ENCODE measurements around the gene SSTR4. TPM values are rescaled to one million over a fixed set of nuclear protein-coding genes. Genes with fewer than 3 reads are reported as not detected.

SSTR4 gene
- total RNA-seq, 1 experiment from 2014 or later, result not detected

GRCh38 chr20:23077277-23077676 lies 42.2 kb downstream of the SSTR4 start:
- no TSS peak for BruUV-seq (replicated peaks)
- ChIA-PET POLR2A (no interaction called here), CTCF (no interaction called here)
- in situ Hi-C loops (cut with HindIII; ENCODE audit: low pct_unique_long_range_greater_than_20kb, low sequenced_read_pairs) (no loop called here), intact Hi-C loops (cut with micrococcal nuclease; ENCODE audit: unreplicated experiment) (no loop called here)
- no peaks in the 10 kb centered on the region for H3K9me3 ChIP-seq (ENCODE audit: control insufficient read depth, insufficient read depth, low read depth, low read length)
- H3K27ac ChIP-seq (ENCODE audit: low read length), result no peak overlapping the region
- H3K27me3 ChIP-seq (ENCODE audit: control insufficient read depth, insufficient read depth, low read length), result peaks cover 9% of the 10 kb centered on the region
- no peak for TF ChIP-seq SIN3A (IDR thresholded peaks at IDR 0.05; ENCODE audit: borderline replicate concordance, insufficient read depth, low read depth, low read length)
- no peak for TF ChIP-seq CTCF (IDR thresholded peaks at IDR 0.05)
- TF ChIP-seq, protein P1, sequence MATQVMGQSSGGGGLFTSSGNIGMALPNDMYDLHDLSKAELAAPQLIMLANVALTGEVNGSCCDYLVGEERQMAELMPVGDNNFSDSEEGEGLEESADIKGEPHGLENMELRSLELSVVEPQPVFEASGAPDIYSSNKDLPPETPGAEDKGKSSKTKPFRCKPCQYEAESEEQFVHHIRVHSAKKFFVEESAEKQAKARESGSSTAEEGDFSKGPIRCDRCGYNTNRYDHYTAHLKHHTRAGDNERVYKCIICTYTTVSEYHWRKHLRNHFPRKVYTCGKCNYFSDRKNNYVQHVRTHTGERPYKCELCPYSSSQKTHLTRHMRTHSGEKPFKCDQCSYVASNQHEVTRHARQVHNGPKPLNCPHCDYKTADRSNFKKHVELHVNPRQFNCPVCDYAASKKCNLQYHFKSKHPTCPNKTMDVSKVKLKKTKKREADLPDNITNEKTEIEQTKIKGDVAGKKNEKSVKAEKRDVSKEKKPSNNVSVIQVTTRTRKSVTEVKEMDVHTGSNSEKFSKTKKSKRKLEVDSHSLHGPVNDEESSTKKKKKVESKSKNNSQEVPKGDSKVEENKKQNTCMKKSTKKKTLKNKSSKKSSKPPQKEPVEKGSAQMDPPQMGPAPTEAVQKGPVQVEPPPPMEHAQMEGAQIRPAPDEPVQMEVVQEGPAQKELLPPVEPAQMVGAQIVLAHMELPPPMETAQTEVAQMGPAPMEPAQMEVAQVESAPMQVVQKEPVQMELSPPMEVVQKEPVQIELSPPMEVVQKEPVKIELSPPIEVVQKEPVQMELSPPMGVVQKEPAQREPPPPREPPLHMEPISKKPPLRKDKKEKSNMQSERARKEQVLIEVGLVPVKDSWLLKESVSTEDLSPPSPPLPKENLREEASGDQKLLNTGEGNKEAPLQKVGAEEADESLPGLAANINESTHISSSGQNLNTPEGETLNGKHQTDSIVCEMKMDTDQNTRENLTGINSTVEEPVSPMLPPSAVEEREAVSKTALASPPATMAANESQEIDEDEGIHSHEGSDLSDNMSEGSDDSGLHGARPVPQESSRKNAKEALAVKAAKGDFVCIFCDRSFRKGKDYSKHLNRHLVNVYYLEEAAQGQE (IDR thresholded peaks at IDR 0.05; ENCODE audit: insufficient read depth in 1 of 2, low read depth in 2 of 2, low read length in 1 of 2), result no peak
- no peak for TF ChIP-seq POLR2AphosphoS5 (IDR thresholded peaks at IDR 0.05; ENCODE audit: low read depth, low read length)
- TF ChIP-seq TCF7L2 (IDR thresholded peaks at IDR 0.05; ENCODE audit: low read depth, low read length), result no peak
- no peaks in the 10 kb centered on the region for H3K4me1 ChIP-seq (ENCODE audit: control insufficient read depth, insufficient read depth, low read length)
- DNase-seq (ENCODE audit: low read depth, low spot score), result no peak
- no peak overlapping the region for H3K4me3 ChIP-seq (ENCODE audit: low read depth in 2 of 2, low read length in 2 of 2)
- H3K36me3 ChIP-seq (ENCODE audit: control insufficient read depth, insufficient read depth, low read length), result no peaks in the 10 kb centered on the region
- no peak for ATAC-seq

- Histone ChIP-seq H3K27ac (ENCODE audit: low read length) (no peak overlapping the region), H3K27me3 (ENCODE audit: control insufficient read depth, insufficient read depth, low read length) (peaks cover 9% of the 10 kb centered on the region), H3K9me3 (ENCODE audit: control insufficient read depth, insufficient read depth, low read depth, low read length) (no peaks in the 10 kb centered on the region), H3K4me1 (ENCODE audit: control insufficient read depth, insufficient read depth, low read length) (no peaks in the 10 kb centered on the region), H3K36me3 (ENCODE audit: control insufficient read depth, insufficient read depth, low read length) (no peaks in the 10 kb centered on the region), H3K4me3 (ENCODE audit: low read depth in 2 of 2, low read length in 2 of 2) (no peak overlapping the region)
- in situ Hi-C loops (cut with HindIII; ENCODE audit: low pct_unique_long_range_greater_than_20kb, low sequenced_read_pairs) (no loop called here), intact Hi-C loops (cut with micrococcal nuclease; ENCODE audit: unreplicated experiment) (no loop called here)
- BruUV-seq (replicated peaks), result no TSS peak
- POLR2A ChIA-PET, result no interaction called here
- CTCF ChIA-PET, result no interaction called here
- DNase-seq (ENCODE audit: low read depth, low spot score) (no peak), ATAC-seq (no peak)
- TF ChIP-seq SIN3A (IDR thresholded peaks at IDR 0.05; ENCODE audit: borderline replicate concordance, insufficient read depth, low read depth, low read length), result no peak
- TF ChIP-seq, protein P1 (IDR thresholded peaks at IDR 0.05; ENCODE audit: insufficient read depth in 1 of 2, low read depth in 2 of 2, low read length in 1 of 2), result no peak
- TF ChIP-seq POLR2AphosphoS5 (IDR thresholded peaks at IDR 0.05; ENCODE audit: low read depth, low read length), result no peak
- TF ChIP-seq CTCF (IDR thresholded peaks at IDR 0.05), result no peak
- no peak for TF ChIP-seq TCF7L2 (IDR thresholded peaks at IDR 0.05; ENCODE audit: low read depth, low read length)
These were observed 43.4 kb downstream of the SSTR4 start for GRCh38 chr20:23078351-23079015.

Data from Panc1 (cell line).